ENCODE data around the gene LRWD1. TPM values are rescaled to one million over a fixed set of nuclear protein-coding genes. Genes with fewer than 3 reads are reported as not detected.
"Not testable (repeated sequence)": the region's sequence is repeated elsewhere in the genome, so short reads cannot be mapped to it uniquely, and the experiment has no call there.

Gene LRWD1
- total RNA-seq, 1 experiment from 2014 or later, result 67.2 TPM

DNA sequence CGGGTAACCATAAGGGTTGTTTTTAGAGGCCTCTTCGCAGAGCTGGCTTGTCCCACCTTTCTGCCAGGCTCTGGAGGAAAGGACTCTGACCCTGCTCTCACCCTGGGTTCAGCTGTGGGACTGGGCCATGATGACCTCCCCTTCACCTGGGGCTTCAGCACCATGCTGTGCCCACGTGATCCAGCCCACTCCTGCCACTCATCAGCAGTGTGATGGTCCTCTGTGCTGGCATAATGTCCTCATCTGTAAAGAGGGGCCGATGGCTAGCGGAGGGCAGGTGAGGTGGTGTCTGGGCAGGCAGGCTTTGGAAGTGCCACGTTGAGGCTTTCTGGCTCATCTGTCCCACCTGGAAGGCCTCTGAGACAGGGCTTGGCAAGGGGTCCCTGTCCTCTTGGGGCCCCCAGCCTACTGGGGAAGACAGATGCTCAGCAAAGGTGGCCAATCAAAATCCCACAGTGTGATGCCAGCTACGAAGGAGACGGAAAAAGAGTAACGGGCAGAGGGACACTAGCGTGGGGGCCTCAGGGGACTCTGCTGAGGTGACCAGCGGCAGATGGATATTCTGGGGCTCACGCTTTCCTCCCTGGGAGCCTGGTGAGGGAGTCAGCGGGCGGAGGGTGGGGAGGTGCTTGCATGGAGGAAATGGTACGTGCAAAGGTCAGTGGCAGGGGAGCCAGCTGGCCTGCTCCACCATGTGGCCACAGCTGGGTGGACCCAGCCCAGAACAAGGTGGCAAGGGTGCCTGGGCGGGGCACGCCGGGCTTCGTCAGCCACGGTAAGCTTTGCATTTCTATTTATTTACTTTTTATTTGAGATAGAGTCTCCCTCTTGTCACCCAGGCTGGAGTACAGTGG is 5.4 kb downstream of the LRWD1 start:
- Histone ChIP-seq H3K27me3 (ENCODE audit: control insufficient read depth, insufficient read depth, low read length) (no peaks in the 10 kb centered on the region), H3K36me3 (replicated peaks; ENCODE audit: control insufficient read depth, insufficient read depth, low read length) (peaks cover 4% of the 10 kb centered on the region), H3K4me3 (ENCODE audit: insufficient read depth, low read depth, low read length) (no peak overlapping the region)
- no peak for DNase-seq

DNA sequence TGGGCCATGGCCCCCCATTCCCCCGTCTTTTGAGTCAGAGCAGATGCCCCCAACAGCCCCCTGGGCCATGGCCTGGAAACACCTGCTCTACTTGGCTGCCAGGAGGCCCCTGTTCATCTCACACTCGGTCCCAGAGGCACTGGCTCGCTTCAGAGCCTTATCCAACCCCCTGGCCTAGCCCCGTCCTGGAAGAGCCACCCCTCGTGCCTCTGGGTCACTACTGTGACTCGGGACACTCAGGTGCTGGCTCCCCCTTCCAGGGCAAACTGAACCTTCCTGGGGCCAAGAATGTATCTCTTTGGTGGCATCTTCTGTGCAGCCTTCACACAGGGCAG is 7.0 kb downstream of the LRWD1 start:
- Histone ChIP-seq H3K36me3 (replicated peaks; ENCODE audit: control insufficient read depth, insufficient read depth, low read length) (peaks cover 4% of the 10 kb centered on the region), H3K4me3 (ENCODE audit: insufficient read depth, low read depth, low read length) (no peak overlapping the region), H3K27me3 (ENCODE audit: control insufficient read depth, insufficient read depth, low read length) (no peaks in the 10 kb centered on the region)
- DNase-seq, result no peak

DNA sequence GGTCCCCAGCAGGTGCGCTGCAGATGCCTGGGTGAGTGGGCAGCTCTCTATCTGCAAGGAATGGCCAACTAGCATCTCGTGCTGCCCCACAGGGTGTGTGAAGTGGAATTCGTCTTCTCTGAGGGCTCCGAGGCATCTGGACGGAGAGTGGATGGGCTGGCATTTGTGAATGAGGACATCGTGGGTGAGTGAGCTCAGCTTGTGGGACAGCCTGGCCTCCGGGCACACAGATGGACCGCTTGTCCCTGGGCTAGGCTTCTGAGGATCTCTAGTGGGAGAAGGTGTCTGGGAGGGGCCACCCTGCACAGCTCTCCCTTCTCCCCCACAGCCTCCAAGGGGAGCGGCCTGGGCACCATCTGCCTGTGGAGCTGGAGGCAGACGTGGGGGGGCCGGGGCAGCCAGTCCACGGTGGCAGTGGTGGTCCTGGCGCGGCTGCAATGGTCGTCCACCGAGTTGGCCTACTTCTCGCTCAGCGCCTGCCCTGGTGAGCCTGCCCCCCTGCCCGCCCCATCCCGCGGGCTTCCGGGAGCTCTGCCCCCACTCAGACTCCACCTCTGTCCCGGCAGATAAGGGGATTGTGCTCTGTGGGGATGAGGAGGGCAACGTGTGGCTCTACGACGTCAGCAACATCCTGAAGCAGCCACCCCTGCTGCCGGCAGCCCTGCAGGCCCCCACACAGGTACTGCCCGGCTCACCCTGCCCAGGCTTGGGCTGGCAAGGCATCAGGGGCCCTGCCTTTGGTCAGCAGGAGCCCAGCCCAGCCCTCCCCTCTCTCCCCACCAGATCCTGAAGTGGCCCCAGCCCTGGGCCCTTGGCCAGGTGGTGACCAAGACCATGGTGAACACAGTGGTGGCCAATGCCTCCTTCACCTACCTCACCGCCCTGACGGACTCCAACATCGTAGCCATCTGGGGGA is 7.6 kb downstream of the LRWD1 start:
- Histone ChIP-seq H3K27me3 (ENCODE audit: control insufficient read depth, insufficient read depth, low read length) (no peaks in the 10 kb centered on the region), H3K4me3 (ENCODE audit: insufficient read depth, low read depth, low read length) (no peak overlapping the region), H3K36me3 (replicated peaks; ENCODE audit: control insufficient read depth, insufficient read depth, low read length) (peaks cover 4% of the 10 kb centered on the region)
- no peak for DNase-seq

DNA sequence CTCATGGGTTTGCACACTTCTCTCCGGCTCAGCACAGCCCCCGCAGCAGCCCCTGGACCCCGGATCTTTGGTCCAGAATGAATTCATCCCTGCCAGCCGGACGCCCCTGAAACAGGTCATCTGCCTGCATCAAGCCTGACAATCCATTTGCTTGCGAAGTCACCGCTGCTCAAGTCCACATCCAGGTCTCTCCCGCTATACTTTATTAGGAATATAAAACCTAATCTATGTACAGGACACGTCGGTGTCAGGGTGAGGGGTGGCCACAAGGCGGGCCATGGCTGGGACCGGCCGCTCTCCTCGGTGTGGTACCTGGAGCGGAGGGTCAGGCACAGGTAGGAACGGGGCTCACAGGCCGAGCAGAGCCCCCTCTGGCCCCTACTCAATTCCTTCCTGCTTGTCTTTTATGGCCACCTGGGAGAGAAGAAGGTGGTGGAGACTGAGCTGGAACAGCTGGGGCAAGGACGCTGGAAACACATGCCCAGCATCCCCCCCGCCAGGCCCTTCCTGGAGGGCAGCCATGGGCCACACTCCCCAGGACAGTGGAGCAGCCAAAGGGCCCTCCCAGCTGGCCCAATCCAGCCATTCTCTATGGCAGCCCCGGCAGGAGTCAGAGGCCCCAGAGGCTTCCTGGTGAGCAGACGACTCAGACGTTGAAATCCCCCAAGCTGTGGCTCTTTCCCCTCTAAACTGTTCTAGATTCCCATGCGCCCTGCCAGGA is 8.6 kb downstream of the LRWD1 start:
- H3K36me3 ChIP-seq (replicated peaks; ENCODE audit: control insufficient read depth, insufficient read depth, low read length), result peaks cover 2% of the 10 kb centered on the region
- H3K4me3 ChIP-seq (ENCODE audit: insufficient read depth, low read depth, low read length), result no peak overlapping the region
- DNase-seq, result no peak
- no peaks in the 10 kb centered on the region for H3K27me3 ChIP-seq (ENCODE audit: control insufficient read depth, insufficient read depth, low read length)

DNA sequence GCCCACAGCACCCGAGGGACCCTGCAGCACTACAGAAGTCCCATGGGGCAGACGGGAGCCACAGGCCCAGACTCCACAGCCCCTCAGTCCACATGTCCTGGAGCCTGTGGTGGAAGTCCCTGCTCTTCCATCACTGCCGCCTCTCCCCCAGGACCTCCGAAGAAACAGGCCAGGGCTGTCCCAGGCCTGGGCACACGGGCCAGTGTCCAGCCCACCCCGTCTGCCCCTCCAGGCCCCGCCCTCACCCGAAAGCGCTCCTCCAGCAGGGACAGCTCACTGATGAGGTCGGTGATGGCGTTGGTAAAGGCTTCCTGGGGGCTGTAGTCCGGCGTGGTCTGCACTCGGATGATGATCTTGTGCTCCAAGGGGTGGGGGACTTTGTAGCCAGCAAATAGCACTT is 9.3 kb downstream of the LRWD1 start:
- not testable (repeated sequence) for H3K36me3 ChIP-seq (replicated peaks; ENCODE audit: control insufficient read depth, insufficient read depth, low read length); DNase-seq; H3K27me3 ChIP-seq (ENCODE audit: control insufficient read depth, insufficient read depth, low read length); H3K4me3 ChIP-seq (ENCODE audit: insufficient read depth, low read depth, low read length)

DNA sequence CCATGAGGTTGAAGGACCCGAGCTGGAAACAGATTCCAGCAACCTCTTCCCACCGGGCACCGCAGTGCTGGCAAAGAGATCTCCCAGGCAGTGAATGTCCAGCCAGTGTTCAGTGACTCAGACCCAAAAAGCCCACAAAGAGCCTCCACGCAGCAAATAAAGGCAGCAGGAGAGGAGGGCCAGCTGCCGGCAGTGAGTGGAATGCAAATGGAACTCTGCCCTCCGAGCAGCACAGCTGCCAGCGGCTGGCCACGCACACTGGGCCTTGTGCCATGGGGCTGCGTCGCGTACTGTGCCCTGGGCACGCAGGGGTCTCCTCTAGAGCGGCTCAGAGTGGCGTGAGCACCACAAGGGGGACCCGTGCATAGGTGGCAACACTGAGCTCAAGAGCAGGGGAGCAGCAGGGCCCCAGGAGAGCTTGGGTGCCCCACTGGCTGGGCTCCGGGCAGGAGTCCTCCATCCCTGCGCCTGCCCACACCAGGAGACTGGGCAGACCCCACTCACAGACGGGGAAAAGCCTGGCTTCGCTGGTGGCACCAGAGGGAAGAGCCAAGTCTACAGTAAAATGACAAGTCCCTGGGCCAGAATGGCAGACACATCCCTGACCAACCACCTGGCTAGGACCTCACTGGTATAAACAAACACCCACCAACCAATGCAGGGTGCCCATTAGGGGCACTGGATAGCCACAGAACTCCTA is 10.1 kb downstream of the LRWD1 start:
- H3K27me3 ChIP-seq (ENCODE audit: control insufficient read depth, insufficient read depth, low read length); DNase-seq; H3K36me3 ChIP-seq (replicated peaks; ENCODE audit: control insufficient read depth, insufficient read depth, low read length); H3K4me3 ChIP-seq (ENCODE audit: insufficient read depth, low read depth, low read length): not testable (repeated sequence)

DNA sequence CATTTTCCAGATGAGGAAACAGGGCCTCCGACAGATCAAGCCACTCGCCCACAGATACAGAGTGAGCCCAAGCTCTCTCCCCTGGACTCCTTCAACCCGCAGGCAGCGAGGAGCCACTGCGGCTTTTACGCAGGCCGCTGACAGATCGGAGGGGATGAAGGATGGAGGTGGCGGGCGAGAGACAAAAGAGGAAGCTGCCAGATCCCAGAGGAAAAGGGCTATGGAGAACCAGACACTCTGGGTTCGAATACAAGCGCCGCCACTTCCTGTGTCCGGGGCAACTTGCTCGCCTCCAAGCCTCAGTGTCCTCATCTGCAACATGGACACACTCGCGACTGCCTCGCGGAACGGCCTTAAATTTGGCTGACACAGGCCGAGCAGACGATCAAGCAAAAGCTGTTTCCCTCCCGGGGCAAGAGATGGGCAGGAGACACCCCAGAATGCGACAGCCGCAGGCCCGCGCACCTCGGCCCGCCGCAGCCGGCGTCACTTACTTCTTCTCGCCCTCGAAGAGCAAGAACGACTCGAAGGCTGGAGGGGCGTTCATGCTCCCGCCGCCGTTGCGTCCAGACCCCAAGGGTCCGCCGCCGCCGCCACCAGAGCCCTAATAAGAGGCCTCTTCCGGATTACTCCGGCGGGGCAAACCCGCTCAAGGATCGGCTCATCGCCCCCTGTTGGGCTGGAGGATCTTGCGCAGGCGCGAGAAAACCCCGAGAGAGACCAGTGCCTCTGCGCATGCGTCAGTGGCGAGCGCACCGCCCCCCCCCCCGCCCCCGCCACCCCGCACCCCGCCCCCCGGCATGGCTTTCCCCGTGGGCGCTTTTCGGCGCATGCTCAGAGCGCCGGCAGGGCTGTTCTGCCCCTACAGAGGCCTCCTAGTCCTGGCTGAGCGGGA is 13.8 kb downstream of the LRWD1 start, which contains the start of gene POLR2J:
TSS of gene POLR2J (minus strand) at position 609 of the 895 bp plus-strand sequence. CDS start at position 547, 62 bp downstream.
- not testable (repeated sequence) for H3K36me3 ChIP-seq (replicated peaks; ENCODE audit: control insufficient read depth, insufficient read depth, low read length); DNase-seq; H3K27me3 ChIP-seq (ENCODE audit: control insufficient read depth, insufficient read depth, low read length)
- H3K4me3 ChIP-seq (ENCODE audit: insufficient read depth, low read depth, low read length), result peak within 1 kb of the TSS; percentile 35

DNA sequence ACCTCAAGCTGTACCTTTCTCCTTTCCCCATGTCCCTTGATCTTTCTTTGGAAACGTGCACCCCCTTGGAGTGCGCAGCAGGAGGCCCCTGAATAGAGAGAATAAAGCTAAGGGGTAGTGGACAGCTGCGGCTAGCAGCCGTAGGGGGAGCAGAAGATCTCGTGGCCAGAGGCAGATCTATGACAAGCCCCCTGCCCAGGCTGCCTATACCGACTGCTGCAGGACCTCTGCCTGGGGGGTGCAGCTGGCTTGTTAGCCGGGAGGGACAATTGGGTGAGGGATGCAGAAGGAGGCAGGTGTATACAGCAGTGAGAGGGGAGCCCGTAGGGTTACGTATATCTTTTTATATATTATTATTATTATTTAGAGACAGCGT is 14.4 kb downstream of the LRWD1 start:
- H3K27me3 ChIP-seq (ENCODE audit: control insufficient read depth, insufficient read depth, low read length); DNase-seq; H3K36me3 ChIP-seq (replicated peaks; ENCODE audit: control insufficient read depth, insufficient read depth, low read length); H3K4me3 ChIP-seq (ENCODE audit: insufficient read depth, low read depth, low read length): not testable (repeated sequence)

DNA sequence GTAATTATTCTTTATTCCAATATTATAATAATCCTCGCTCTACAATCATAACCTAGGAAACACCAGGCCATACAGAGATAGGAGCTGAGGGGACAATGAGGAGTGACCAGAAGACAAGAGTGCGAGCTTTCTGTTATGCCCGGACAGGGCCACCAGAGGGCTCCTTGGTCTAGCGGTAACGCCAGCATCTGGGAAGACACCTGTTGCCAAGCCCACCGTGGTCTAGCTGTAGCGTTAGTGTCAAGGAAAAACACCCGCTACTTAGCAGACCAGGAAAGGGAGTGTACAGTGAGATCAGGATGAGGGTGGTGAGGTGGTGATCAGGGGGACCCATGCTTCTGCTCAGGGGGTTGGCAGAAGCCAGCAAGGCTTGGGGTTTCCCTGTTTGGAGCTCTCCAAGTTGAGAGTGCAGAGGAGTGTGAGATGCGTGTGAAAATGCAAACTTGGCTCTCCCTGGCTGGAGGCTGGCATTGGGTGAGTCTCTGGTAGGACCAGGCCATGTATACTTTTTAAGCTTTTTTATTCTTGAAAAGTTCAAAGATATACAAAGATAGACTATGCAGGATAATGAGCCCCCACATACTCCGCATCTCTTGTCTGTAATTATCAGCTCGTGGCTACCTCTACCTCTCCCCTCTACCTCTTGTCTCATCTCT is 15.3 kb downstream of the LRWD1 start:
- DNase-seq; H3K4me3 ChIP-seq (ENCODE audit: insufficient read depth, low read depth, low read length); H3K36me3 ChIP-seq (replicated peaks; ENCODE audit: control insufficient read depth, insufficient read depth, low read length); H3K27me3 ChIP-seq (ENCODE audit: control insufficient read depth, insufficient read depth, low read length): not testable (repeated sequence)

DNA sequence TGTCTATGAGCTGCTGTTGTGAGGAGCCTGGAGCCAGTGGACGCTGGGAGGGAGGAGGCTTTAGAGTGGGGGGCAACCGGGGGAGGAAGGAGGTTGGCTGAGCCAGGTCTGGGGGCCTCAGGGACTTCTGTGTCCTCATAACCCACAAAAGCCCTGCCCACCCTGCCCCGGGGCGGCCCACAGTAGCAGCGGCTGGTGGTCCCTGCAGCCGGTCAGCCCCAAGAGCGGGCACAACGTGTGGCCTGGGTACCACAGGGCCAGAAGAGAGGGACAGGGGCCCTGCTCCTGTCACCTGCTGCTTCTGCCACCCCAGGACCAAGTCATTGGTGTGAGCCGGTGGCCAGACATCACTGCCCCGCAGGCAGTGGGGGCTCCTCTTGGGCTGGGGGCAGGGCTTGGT is 17.2 kb downstream of the LRWD1 start:
- DNase-seq, result not testable (repeated sequence)

DNA sequence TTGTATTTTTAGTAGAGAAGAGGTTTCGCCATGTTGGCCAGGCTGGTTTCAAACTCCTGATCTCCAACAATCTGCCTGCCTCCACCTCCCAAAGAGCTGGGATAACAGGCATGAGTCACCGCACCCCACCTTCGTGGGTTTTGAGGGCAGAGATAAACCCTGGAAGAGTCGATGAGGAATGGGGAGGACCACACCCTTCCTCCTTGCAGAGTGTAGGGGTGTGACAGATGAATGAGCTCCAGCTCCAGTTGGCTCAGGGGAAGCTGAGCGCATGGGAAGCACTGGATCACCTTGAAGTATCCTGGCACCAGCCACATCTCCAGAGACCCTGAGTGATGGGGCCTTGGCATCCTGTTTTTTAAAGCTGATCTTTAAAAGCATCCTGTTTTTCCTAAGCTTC is 19.5 kb downstream of the LRWD1 start:
- not testable (repeated sequence) for DNase-seq; H3K36me3 ChIP-seq (replicated peaks; ENCODE audit: control insufficient read depth, insufficient read depth, low read length); H3K27me3 ChIP-seq (ENCODE audit: control insufficient read depth, insufficient read depth, low read length); H3K4me3 ChIP-seq (ENCODE audit: insufficient read depth, low read depth, low read length)

More for the DNA sequence above, 17.2 kb downstream of the LRWD1 start:
- H3K4me3 ChIP-seq (ENCODE audit: insufficient read depth, low read depth, low read length); H3K27me3 ChIP-seq (ENCODE audit: control insufficient read depth, insufficient read depth, low read length); H3K36me3 ChIP-seq (replicated peaks; ENCODE audit: control insufficient read depth, insufficient read depth, low read length): not testable (repeated sequence)

DNA sequence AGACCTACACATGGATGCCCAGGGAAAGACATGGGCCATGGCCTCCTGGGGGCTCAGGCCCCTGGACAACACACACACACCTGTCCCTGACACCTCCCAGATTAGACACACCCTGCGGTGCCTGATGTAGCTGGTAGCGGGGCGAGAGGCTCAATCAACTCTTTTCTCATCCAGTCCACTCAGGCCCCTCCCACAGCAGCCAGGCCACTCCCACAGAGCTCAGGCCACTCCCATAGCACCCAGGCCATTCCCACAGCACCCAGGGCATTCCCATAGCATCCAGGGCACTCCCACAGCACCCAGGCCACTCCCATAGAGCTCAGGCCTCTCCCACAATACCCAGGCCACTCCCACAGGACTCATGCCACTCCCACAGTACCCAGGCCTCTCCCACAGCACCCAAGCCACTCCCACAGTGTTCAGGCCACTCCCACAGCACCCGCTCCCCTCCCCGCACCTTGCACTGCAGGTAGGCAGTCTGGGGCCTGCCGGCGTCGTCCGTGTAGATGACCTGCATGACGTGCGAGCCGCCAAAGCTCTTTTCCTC is 25.8 kb downstream of the LRWD1 start:
- DNase-seq; H3K4me3 ChIP-seq (ENCODE audit: insufficient read depth, low read depth, low read length); H3K36me3 ChIP-seq (replicated peaks; ENCODE audit: control insufficient read depth, insufficient read depth, low read length); H3K27me3 ChIP-seq (ENCODE audit: control insufficient read depth, insufficient read depth, low read length): not testable (repeated sequence)

All from H7 (cell line).